Dedifferentiated amniotic fluid mesenchymal stem cell (primary cell): ENCODE results near the gene PTPRM.

ENCODE experiments used
- DNase-seq: peaks from one replicate; pipeline ENCODE4 v3.0.0-alpha.2; 2016; ENCODE audit errors: extremely low spot score

PTPRM gene

DNA sequence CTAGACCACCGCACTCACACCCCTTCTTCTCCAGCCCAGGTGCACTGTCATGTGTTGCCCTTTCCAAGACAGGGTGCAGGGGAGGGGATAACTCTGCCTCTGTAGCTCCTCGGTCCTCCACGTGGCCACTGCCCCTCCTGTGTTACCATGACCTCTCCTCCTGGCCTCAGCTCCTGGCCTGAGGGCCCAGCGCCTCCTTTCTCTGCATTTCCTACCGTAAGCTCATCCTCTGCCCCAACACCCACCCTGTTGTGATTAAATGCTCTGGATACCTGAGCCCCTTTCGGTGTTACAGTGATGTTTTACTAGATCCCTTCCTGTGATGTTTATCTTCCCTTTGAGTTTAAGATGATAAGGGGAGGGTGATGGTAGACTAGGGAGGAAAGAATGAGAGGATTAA is 242.3 kb downstream of the PTPRM start:
- DNase-seq = no peak

DNA sequence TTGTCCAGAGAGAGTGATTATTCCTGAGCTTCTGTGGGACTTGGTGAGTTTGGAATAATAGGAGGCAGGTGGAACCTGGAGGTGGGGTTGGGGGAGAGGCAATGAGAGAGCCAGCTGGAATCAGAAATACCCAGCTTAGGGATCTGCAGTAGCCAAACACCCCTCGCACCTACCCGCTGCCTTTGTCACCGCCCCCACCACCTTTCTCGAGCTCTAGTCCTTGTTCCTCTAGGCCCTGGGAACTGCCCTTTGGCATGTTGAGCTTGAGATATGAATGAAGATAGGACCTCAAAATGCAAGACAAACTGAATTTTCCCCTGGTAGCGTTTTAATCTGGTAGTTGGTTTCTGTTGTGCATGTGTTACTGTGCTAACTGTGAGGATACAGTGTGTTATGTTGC is 242.9 kb downstream of the PTPRM start:
- DNase-seq = no peak

DNA sequence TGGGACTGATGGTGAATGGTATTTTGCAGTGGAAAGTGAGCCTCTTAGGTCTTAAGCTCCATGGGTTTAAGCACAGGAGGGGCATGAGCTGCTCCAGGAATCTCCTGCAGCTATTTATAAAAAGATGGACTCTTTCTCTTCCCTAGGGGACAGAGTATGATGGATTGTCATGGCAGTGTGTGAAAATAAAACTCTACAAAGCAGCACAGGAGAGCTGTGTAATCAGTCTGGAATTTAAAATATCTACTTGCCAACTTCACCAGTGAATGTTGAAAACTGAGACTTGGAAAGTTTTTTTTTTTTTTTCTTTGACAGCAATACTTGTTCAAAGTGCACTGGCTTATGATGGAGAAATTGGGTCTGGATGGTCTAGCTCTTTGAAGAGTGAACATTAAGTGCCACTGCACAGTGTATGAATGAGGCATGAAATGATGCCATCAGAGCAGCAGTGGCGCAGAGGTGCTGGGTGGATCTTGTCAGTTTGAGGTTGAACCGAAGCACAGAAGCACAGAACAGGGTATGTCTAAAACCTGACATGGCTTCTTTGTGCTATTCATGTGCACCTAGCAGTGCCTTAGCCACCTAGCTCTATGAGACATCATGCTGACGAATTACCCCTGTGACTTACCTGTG is 245.4 kb downstream of the PTPRM start:
- peak; percentile 75 for DNase-seq

DNA sequence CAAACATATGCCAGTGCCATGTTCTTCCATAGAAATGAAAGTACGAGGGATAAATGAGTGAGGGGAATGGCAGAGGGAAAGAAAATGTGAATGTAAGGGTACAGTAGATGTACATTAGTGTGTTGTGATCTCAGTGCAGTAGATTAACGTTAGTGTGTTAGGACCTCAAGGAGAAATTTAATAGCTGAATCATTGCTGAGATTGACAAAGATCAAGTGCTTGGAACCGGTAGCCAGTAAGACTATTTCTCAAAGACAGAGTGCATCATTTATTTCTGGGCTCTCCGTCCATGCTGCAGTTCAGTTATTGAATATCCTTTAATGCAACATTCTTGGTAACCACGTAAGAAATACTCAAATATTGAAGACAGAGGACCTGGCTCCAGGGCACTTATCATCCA is 246.0 kb downstream of the PTPRM start:
- no peak for DNase-seq

DNA sequence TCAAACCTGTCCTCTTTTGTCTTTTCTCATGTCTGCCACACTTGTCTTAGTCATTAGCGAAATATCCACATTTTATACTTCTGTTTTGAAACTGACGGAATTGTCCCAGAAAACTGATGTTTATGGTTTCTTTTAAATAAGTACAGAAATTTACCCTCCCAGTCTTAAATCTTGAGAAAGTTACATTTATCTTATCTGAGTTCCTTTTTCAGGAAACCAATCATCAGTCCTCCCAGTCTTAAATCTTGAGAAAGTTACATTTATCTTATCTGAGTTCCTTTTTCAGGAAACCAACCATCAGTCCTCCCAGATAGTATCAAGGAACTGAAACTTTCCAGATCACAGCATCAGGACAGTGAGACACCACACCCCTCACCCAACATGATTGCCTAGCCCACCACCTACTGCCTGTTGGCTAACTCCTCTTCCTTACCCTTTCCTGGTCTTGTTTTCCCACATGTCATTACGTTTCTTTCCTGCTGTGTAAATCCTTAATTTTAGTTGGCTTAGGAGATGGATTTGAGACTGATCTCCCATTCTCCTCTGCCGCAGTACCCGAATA is 247.7 kb downstream of the PTPRM start:
- no peak for DNase-seq

DNA sequence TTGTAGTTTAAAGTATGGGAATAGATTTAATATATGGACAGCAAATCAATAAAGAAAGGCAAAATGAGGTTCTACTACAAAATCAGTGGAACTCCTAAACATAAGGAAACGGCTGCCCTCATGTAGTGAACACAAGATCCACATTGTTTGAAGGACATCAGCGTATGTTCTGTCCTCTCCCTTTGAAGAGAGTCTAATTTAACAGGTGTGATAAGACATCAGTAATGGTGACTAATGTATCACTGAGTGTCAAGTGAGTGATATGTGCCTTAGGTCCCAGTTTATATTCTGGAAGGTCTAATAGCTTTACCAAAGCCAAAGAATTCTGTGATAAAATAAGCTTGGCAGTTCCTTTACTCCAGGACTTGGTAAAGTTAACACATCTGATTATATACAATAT is 248.7 kb downstream of the PTPRM start:
- no peak for DNase-seq

DNA sequence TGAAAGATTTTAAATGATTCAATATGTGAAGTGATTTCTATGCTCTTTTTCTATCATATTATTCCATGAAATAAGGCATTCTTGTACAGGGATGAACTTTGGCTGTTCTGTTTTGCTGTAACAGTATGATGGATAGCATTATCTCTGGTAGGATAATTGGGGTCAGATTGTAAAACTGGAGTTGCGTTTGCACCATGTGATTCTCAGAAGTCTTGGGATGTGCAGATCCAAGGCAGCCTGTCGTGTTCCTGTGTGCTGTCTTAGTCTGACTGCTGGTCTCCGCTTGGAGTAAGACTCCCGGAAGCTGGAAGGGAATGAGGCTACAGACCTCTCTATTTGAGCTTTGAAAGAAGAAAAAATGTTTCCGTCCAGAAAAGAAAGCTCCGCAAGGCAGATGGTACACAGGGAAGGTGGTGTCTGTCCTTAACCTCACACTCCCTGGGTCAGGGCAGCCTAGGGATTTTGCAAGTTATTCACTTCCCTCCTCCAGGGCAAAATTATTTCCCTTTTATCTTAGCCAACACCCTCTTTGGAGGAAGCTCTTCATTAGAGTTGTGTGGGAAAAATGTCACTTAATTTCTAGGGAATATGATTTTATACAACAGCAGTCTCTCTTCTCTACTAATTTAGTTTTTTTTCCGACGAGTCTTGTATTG is 250.6 kb downstream of the PTPRM start:
- DNase-seq = no peak

DNA sequence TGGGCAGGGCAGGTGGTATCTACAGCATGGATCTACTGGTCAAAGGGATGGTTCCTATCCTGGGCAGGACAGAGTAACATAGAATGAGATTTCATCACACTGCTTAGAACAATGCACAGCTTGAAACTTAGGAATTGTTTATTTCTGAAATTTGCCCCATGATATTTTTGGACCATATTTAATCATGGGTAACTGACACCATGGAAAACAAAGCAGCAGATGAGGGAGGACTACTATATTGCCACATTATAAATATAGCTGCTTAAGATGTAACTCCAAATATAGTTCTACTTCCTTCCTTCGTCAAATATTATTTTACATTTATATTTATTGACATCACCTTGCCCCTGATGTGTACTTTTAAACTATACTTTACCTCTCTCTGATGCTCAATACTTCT is 254.7 kb downstream of the PTPRM start:
- DNase-seq = no peak

DNA sequence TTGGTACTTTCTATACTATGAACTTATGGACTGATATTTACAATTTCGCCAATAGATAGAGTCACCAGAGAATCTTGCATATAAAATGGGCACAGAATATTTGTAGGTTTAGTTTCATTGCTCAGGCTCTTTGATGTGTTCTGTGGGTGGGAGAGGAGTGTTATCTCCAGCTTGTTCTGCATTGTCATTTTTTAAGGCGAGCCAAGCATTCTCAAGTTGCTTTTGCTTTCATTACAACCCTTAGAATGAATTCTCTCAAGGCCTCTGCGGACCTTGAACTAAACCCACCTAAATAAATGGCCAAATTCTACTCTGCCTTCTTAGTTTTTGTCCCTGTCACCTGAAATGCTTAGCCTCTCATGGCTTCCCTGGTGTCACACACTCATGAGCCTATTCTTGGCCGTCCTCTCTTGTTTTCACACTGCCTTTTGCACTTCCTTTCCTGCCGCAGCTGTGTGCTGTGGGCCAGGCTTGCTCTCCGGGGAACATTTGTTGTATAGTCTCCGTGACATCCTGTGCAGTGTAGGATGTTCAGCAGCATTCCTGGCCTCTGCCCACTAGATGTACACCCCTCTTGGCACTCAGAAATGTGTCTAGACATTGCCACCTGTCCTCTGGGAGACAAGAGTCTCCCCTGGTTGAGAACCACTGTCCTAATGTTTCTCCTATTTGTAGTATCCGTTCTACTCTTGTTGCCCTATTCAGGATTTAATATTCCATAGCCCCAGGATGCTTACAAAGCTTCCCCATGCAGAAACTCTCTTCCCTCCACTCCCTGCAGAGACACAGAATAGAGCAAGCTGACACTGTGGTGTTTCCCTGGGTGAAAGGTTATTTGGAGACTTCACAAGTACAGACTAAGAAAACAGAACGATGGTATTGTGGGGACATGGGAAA is 255.6 kb downstream of the PTPRM start:
- no peak for DNase-seq

DNA sequence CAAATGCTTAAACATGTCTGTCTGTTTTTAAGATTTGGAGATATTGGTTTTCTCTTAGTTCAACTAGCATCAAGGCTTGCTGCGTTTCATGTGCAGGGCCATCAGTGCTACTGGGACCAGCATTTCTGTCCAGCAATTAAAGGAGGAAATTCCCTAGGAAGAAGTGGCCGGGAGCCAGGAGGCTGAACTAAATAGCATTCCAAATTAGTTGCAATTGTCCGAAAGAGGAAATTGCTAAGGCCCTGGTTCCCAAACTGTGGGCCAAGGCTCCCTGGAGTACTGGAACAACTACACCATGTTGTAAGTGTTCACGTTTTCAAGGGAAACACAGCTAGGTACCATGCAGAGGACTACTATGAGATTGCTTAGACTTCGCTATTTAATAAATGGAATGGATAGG is 257.9 kb downstream of the PTPRM start:
- no peak for DNase-seq

DNA sequence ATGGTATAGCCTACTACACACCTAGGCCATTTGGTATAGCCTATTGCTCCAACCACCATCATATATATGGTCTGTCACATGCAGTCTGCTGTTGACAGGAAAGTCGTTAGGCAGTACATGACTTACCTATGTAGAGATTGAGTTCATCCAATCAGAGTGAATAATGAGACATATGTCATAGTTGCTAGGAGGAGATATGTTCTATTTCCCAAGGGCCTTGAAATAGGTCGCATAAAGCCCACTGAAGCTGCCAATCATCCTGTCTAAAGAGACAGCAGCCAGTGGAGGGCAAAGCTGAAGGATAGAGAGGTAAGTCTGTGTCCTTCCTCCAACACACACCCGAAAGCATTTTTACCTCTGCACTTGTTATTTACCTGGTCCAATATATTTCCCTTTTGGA is 263.4 kb downstream of the PTPRM start:
- DNase-seq = no peak

DNA sequence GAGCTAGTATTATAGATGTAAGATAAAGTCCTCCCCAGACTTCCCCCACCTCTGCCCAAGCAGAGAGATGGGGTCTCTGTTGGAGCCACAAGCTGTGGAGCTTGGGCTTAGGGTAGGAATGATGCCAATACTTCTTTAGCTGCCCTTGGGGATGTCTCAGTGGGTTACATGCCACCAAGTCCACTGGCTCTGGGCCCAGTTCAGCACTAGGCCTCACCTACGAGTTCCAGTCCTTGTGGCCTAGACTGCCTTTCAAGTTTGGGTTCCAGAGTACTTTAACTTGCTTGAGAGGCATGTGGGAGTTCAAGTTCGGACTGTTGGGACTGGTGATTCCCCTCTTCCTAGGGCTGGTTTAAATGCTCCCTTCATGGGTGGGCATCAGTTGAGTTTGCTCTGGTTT is 272.4 kb downstream of the PTPRM start:
- no peak for DNase-seq

DNA sequence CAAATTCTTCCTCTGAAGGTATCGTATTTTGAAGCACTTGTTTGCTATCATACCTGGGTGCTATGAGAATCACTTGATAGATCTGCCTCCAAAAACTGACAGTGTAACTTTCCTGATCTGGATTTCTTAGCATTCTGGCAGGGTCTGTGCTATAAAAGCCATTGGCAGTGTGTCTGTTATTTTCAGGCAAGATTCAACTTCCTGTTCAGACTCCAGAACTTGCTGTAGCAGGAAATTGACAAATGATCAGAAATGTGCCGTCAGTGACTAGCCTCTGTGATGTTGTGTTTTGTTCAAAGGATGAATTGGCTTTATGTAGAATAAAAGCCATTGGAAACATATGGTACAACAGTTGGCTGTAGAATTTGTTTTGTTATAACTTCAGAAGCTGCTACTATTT is 273.3 kb downstream of the PTPRM start:
- DNase-seq = no peak

DNA sequence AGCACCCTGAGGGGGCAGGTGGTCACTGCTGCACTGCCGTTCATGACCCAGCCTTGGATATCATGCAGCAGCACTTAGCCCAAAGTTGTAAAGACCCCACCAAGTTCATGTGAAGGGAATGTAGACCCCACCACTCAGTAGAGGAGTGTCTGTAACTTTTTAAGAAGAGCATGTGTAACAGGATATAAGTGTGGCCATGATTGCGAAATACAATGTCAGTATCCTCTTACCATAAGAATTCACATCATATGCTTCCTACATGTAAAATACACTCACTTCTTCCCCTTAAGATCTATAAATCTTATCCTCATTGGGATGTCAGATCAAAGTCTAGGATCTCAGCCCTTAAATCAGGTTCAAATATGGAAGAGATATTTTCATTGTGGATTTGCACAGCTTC is 276.9 kb downstream of the PTPRM start:
- no peak for DNase-seq

DNA sequence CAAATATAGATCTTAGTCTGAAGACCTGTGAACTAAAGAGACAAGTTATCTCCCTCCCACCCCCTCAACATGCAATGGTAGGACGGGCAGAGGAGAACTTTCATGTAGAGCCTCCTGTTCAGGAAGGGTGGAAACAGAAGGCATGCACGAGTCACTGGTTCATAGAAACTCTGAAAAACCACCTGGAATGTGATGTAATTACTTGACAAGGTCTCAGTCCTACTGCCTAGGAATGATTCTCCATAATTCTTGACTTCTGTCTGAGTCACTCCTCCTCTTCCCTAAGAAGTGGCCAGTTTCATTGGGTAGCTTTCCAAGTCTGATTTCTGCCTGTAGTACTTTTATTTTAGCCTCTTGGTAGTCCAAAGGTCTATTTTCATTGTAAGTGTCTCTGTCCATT is 277.3 kb downstream of the PTPRM start:
- DNase-seq = no peak

DNA sequence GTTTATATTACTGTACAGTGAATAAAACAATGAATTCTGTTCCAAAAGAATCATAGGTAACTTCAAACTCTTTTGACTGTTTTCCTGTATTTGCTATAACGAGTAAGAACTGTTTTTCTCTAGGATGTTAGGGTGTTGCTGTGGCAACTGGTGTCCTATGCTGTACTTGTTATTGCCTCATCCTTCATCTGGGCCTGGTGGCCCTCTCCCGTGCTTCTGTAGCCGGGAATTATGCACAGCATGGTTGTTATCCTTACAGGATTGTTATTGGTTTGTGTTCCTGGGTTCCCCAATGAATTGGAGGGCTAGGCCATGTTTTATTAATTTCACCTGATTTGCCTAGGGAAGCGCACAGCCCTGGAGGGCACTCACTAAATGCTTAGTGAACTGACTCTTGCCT is 279.2 kb downstream of the PTPRM start:
- DNase-seq = no peak

DNA sequence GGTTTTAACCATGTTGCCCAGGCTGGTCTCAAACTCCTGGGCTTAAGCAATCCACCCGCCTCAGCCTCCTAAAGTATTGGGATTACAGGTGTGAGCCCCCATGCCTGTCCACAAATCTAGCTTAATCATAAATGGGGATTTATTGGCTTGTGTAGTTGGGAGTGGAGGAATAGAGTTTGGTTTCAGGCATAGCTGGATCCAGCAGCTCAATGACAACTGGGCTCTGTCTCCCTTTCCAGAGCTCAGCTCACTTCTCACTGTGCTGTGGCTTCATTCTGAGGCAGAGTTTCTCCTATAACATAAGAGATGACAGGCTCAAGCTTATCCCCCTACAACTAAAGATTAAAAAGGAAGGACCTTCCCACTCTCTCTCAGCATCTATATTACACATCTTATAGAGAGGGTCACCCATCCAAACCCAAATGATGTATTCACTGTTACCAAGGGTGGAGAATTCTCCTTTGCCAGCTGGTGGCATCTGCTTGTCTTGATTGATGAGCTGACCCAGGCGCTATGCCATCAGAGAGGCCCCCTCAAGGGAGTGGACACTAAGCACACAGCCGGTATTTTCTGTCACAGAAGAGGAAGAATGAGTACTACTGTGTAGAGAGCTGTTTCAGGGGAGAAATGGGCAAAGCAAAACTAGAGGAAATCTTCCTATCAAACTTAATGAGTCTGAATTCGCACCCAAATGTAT is 280.4 kb downstream of the PTPRM start:
- no peak for DNase-seq

DNA sequence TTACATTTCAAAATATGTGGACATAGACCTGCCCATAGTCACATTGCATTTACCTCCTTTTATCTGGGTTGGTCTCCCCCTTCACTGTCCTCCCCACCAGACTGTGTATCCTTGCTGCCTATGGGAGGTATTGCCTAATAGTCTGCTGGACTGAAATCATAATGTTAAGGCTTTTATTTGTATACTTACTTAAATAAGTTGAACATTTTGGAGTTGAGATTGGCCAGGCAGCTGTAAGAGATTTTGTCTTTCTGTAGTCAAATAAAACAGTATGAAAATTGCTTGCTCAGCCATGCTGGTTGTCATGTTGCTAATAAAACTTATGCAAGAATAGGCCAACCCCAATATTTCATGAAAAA is 280.9 kb downstream of the PTPRM start:
- DNase-seq = no peak

DNA sequence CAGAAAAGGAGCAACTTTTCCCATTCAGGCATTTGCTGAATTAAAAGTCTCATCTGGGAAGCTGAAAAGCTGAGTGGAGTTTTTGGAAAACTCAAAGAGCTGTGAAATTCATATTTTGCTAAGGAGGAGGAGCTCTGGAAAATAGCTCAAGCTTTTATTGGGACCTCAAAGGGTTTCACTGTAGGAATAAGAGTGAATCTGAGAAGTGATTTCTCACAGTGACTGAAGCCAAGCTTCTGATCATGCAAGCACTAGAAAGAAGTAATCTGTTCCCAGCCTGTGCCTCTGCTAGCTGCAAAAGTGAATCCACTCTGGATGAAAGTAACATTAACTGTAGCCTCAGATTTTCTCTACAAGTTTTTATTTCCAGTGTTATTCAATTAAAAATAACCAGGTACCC is 283.3 kb downstream of the PTPRM start:
- DNase-seq = no peak

DNA sequence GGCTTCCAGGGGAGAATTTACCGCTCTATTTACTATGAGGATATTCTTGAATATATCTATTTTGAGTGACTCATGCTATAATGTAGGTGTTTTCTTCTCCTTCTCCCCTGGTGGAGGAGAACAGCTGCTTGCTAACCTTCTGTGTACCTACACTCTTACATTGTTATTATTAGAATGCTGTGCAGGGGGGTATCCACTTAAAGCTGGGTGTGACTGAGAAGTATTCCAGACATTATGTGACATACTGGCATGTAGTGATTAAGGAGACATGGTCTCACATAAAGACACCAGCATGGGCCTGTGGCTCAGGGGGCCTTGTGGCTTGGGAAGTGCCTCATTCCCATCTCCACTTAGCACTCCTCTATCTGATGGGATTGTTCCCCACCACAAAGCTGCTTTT is 287.9 kb downstream of the PTPRM start:
- no peak for DNase-seq

DNA sequence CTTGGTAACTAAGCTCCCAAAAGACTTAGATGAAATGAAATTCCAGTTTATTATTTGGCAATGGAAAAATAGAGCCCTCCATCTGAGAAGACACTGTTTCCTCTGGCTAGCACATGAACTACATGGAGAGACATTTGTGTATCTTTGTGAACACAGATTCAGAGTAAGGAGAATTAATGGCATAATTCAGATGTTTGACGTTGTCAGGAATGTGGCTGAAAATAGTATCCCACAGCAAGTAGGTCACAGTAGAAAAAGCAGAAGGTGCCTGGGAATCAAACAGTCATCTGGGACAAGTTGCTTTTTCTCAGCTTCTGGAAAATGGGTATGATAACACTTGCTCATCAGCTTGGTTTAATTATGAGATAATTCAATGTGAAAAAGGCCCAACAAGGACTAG is 288.6 kb downstream of the PTPRM start:
- no peak for DNase-seq

DNA sequence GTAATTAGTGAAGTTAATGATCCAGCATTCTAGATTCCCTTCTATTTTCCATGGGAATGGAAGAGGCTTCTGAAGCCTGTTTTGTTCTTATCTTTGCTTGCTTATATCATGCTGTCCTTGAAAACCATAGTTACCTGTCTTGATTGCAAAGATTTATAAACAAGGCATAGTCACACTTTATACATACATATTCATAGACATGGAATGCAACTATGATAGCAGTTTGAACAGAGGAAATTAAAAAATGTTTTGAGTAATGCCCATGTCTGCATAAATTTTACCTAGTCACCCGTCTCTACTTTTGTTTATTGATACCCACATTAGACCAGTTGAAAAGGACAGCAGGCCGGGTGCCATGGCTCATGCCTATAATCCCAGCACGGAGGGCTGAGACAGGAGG is 289.0 kb downstream of the PTPRM start:
- DNase-seq = no peak
